ENCODE data around the gene TNFRSF13B.
"Not testable (repeated sequence)": the region's sequence is repeated elsewhere in the genome, so short reads cannot be mapped to it uniquely, and the experiment has no call there.

Gene TNFRSF13B

GRCh38 chr17:16971458-16972338 is at the start of gene TNFRSF13B:
TSS of gene TNFRSF13B (minus strand) at chr17:16972118. CDS start at chr17:16972075, 43 bp downstream.
- no peak for DNase-seq

- no peak for DNase-seq
Observed at GRCh38 chr17:17021194-17021863, 49.4 kb upstream of the TNFRSF13B start.

- no peak for DNase-seq
Observed at GRCh38 chr17:17020821-17021193, 48.9 kb upstream of the TNFRSF13B start.

- no peak for DNase-seq
Observed at GRCh38 chr17:17019891-17020456, 48.1 kb upstream of the TNFRSF13B start.

- DNase-seq: no peak
Observed at GRCh38 chr17:17019430-17019762, 47.5 kb upstream of the TNFRSF13B start.

GRCh38 chr17:17018612-17019429 is 46.9 kb upstream of the TNFRSF13B start:
- no peak for DNase-seq

- DNase-seq: no peak
Observed at GRCh38 chr17:17018021-17018441, 46.1 kb upstream of the TNFRSF13B start.

- no peak for DNase-seq
Observed at GRCh38 chr17:17017343-17018014, 45.6 kb upstream of the TNFRSF13B start.

GRCh38 chr17:17016199-17017197 is 44.6 kb upstream of the TNFRSF13B start:
- peak in 2 of 6 experiments; percentile 13 to 27 for DNase-seq

- DNase-seq: no peak
Observed at GRCh38 chr17:17015230-17015629, 43.3 kb upstream of the TNFRSF13B start.

GRCh38 chr17:17014748-17015124 is 42.8 kb upstream of the TNFRSF13B start:
- DNase-seq: not testable (repeated sequence)

- DNase-seq: not testable (repeated sequence)
Observed at GRCh38 chr17:17013828-17014747, 42.2 kb upstream of the TNFRSF13B start.

- DNase-seq: not testable (repeated sequence)
Observed at GRCh38 chr17:17011043-17011907, 39.4 kb upstream of the TNFRSF13B start.

GRCh38 chr17:17010545-17011034 is 38.7 kb upstream of the TNFRSF13B start:
- DNase-seq: not testable (repeated sequence)

GRCh38 chr17:17009972-17010371 is 38.1 kb upstream of the TNFRSF13B start:
- not testable (repeated sequence) for DNase-seq

- not testable (repeated sequence) for DNase-seq
Observed at GRCh38 chr17:17008621-17009397, 36.9 kb upstream of the TNFRSF13B start.

- not testable (repeated sequence) for DNase-seq
Observed at GRCh38 chr17:17007891-17008290, 36.0 kb upstream of the TNFRSF13B start.
